Lung (tissue), 12 donors: ENCODE results near the gene GUCA2B. TPM values are rescaled to one million over a fixed set of nuclear protein-coding genes. Genes with fewer than 3 reads are reported as not detected.

Experiments used
- ATAC-seq: fragments of 200-7000 bp; cut with Tn5 transposase; one replicate; pipeline ENCODE4 v1.9.1; 2020; ENCODE audit warnings: moderate number of reproducible peaks; ENCODE audit not compliant: insufficient read depth, low FRiP score
- DNase-seq, 3 donors: peaks; one replicate each; pipeline ENCODE4 v3.0.0-alpha.2; 2013 to 2017
- H3K27ac ChIP-seq, 2 donors: one replicate each; pipeline ENCODE4 v1.5.1; 2013; ENCODE audit warnings: mild to moderate bottlenecking in 2 of 2, moderate library complexity in 2 of 2, control low read depth in 1 of 2, inconsistent platforms in 1 of 2, low read depth in 1 of 2, low read length in 1 of 2
- H3K27me3 ChIP-seq, 3 donors: one replicate each; pipeline ENCODE4 v1.5.1; 2013; ENCODE audit warnings: low read length in 2 of 3; ENCODE audit not compliant: control insufficient read depth in 3 of 3, insufficient read depth in 3 of 3
- H3K36me3 ChIP-seq, 4 donors: one replicate each; pipeline ENCODE4 v1.5.1; 2013; ENCODE audit warnings: low read length in 4 of 4, mild to moderate bottlenecking in 1 of 4, moderate library complexity in 1 of 4; ENCODE audit not compliant: control insufficient read depth in 4 of 4, insufficient read depth in 4 of 4
- H3K4me1 ChIP-seq, 5 donors: one replicate each; pipeline ENCODE4 v1.5.1; 2013; ENCODE audit warnings: low read length in 5 of 5, mild to moderate bottlenecking in 2 of 5, moderate library complexity in 1 of 5; ENCODE audit not compliant: control insufficient read depth in 5 of 5, insufficient read depth in 5 of 5
- H3K4me3 ChIP-seq: one replicate; pipeline ENCODE4 v1.5.1; 2013; ENCODE audit warnings: mild to moderate bottlenecking, control low read depth, moderate library complexity
- H3K9ac ChIP-seq, 2 donors: one replicate each; pipeline ENCODE4 v1.5.1; 2013; ENCODE audit warnings: low read length in 2 of 2, control low read depth in 1 of 2; ENCODE audit not compliant: insufficient read depth in 1 of 2
- H3K9me3 ChIP-seq, 4 donors: one replicate each; pipeline ENCODE4 v1.5.1; 2013; ENCODE audit warnings: low read length in 3 of 4, mild to moderate bottlenecking in 1 of 4, moderate library complexity in 1 of 4; ENCODE audit not compliant: control insufficient read depth in 4 of 4, insufficient read depth in 3 of 4
- WGBS, 2 donors: extraction: QIAGEN DNeasy Blood & Tissue Kit; methylation state at CpG; one replicate each; pipeline ENCODE4 v1.1.7; 2013; 5-methylcytosine and 5-hydroxymethylcytosine counted together
- polyA plus RNA-seq, 2 donors: library from polyadenylated mRNA; stranded (reverse); fragments of 200-250 nt; gene quantifications; one replicate each; pipeline ENCODE4 v1.2.1, GENCODE V29; 2013
- total RNA-seq, 2 donors: library from RNA; depleted of rRNA in 1 of 2; stranded (reverse); fragments of >200 nt in 1 of 2; gene quantifications; one replicate each; pipeline ENCODE4 v1.2.1, GENCODE V29; 2014 to 2021
- TF ChIP-seq, protein P1 (sequence below): IDR thresholded peaks from 2 replicates; pipeline ENCODE4 v1.5.1; 2012; ENCODE audit warnings: mild to moderate bottlenecking; ENCODE audit errors: control extremely low read depth, extremely low read depth
- donor health status: control.
- donor health status: control.
- donor health status: Bipolar disorder and iron deficiency.
- donor health status: healthy.
- donor health status: DM: yes; HTN: yes; CAD: no.

Gene GUCA2B
- total and polyA plus RNA-seq, 4 donors = not detected

DNA sequence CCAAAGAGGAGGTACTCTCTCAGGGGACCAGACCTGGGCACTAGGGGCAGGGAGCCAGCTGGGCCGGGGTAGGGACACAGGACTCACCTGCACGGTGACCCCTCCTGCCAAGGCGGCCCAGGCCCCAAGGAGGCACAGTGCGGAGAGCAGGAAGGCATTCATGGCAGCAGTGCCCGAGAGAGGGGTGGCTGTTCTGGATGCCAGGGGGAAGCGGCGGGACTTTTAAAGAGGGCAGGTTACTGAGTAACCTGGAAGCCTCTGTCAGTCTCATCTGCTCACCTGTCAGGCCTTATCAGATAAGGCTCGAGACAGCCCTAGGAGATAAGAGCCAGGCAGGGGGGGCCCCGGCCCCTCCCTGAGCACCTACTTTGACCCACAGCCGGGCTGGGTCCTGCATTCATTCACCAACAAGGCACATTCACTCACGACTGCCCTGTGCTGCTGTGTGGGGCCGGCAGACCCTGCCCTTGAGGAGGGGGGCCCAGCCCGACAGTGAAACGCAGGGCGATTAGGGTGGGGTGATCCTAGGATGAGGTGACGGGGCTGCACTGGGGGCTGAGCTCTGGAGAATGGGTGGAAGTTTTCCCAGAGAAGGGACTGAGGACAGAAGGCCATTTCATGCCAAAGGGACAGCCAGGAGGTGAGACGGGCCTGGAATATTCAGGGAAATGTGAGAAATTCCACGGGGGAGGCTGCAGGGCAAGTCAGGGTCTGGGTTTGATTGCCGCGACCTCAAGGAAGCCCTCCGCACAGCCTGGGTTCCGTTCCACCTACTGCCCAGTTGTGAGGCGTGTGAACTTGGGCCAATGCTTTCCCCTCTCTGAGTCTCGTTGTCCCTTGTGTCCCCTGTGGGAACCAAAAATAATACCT is 11.6 kb downstream of the GUCA2B start, which contains the start of gene GUCA2A:
TSS of gene GUCA2A (minus strand) at position 195 of the 870 bp plus-strand sequence. CDS start at position 162, 33 bp downstream.
- Histone ChIP-seq H3K4me3 (no peak within 1 kb of the TSS), H3K9me3 (peaks cover 0 to 5% (median 1%) of the 10 kb centered on the region in 4 donors), H3K27ac (peak within 1 kb of the TSS in 1 of 2 donors; percentile 37), H3K4me1 (peaks cover 0 to 17% (median 10%) of the 10 kb centered on the region in 5 donors), H3K27me3 (no peaks in the 10 kb centered on the region), H3K9ac (no peak within 1 kb of the TSS), H3K36me3 (no peaks in the 10 kb centered on the region)
- TF ChIP-seq, protein P1, sequence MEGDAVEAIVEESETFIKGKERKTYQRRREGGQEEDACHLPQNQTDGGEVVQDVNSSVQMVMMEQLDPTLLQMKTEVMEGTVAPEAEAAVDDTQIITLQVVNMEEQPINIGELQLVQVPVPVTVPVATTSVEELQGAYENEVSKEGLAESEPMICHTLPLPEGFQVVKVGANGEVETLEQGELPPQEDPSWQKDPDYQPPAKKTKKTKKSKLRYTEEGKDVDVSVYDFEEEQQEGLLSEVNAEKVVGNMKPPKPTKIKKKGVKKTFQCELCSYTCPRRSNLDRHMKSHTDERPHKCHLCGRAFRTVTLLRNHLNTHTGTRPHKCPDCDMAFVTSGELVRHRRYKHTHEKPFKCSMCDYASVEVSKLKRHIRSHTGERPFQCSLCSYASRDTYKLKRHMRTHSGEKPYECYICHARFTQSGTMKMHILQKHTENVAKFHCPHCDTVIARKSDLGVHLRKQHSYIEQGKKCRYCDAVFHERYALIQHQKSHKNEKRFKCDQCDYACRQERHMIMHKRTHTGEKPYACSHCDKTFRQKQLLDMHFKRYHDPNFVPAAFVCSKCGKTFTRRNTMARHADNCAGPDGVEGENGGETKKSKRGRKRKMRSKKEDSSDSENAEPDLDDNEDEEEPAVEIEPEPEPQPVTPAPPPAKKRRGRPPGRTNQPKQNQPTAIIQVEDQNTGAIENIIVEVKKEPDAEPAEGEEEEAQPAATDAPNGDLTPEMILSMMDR = no peak
- DNase-seq = no peak
- 79 to 87% methylated on average over 24 of the region's 24 CpGs for WGBS, 2 donors
- ATAC-seq = no peak

DNA sequence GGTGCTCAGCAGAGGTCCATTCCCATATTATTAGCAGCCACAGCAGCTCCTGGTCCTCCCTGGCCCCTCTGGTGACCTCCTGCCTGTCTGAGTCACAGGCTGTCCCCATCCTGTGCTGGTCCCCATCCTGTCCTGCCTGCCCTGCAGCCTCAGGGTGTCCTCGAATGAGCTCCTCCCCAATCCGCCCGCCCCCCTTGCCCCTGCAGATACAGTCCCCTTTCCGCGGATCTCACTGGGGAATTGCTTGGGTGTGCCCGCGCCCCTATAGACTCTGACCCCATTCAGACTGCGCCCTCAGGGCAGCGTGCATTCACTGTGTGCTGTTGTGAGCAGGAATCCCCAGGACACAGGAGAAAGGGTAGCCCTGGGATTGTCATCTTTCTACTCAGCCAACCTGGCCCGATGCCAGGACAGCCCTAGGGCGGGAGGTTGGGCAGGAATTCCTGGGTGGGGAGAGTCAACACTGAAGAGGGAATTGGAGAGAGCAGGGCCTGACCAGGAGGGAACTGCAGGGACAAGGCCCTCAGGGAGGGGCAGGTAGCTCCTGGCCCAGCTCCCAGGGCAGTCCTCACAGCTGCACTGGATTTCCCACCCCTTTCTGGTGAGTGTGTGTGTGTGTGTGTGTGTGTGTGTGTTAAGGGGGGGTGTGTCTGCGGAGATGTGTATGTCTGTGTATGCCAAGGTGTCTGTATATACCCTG is 12.5 kb downstream of the GUCA2B start:
- Histone ChIP-seq H3K9ac (no peak overlapping the region), H3K4me1 (peaks cover 0 to 18% (median 12%) of the 10 kb centered on the region in 5 donors), H3K9me3 (peaks cover 0 to 5% (median 1%) of the 10 kb centered on the region in 4 donors), H3K4me3 (no peak overlapping the region), H3K36me3 (no peaks in the 10 kb centered on the region), H3K27ac (no peak overlapping the region), H3K27me3 (no peaks in the 10 kb centered on the region)
- TF ChIP-seq, protein P1 = no peak
- DNase-seq = peak; percentile 75 to 88 (median 88)
- 40 to 70% methylated on average over 12 of the region's 12 CpGs for WGBS, 2 donors
- ATAC-seq = peak; percentile 84

DNA sequence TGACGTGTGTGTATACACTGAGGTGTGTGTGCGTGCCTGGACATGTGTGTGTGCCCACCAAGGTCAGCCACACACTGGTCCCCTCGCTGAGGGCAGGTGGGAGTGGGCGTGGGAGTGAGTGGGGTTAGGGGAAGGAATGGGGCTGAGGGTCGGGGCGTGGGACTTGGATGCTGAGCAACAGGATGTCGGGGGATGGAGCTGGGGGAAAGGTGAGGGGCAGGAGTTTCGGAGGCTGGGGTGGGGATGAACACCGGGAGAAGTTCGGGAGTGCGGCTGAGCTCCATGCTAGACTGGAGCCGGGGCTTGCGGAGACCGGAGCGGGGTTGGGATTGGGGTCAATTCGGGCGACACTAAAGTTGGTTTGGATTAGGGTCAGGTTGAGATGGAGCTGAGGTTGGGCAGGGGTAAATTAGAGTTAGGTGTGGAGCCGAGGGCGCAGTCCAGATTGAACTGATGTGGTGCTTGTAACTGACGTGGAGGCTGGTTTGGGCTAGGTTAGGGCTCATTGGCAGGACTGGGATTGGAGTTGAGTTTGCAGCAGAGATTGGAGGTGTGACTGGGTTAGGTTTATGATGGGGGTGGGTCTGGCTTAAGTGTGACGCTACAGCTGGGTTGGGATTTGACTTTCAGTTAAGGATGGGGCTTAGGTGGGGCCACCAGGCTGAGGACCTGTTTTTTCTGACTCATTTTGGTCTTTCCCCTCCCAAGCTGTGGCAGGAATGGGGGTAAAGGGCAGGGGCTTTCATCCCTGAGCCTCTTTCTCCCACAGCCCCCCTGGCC is 14.6 kb downstream of the GUCA2B start:
- H3K4me3 ChIP-seq = no peak overlapping the region
- peaks cover 0 to 37% (median 22%) of the 10 kb centered on the region in 5 donors for H3K4me1 ChIP-seq
- DNase-seq = no peak
- H3K36me3 ChIP-seq = no peaks in the 10 kb centered on the region
- no peak for ATAC-seq
- H3K27me3 ChIP-seq = no peaks in the 10 kb centered on the region
- no peaks in the 10 kb centered on the region for H3K9me3 ChIP-seq
- 90 to 91% methylated on average over 21 of the region's 21 CpGs for WGBS, 2 donors
- TF ChIP-seq, protein P1 = no peak
- H3K9ac ChIP-seq = no peak overlapping the region
- no peak overlapping the region for H3K27ac ChIP-seq
